ENCODE data around the gene UBE3C.
"Not testable (repeated sequence)": the region's sequence is repeated elsewhere in the genome, so short reads cannot be mapped to it uniquely, and the experiment has no call there.

GRCh38 chr7:157103641-157104040, 35.1 kb upstream of the UBE3C start:
- not testable (repeated sequence) for TF ChIP-seq CTCF (IDR thresholded peaks at IDR 0.05; ENCODE audit: low read depth, low read length); EZH2phosphoT487 (IDR thresholded peaks at IDR 0.05; ENCODE audit: low read depth)
